GM18868 (cell line): Measurements from ENCODE around the gene PKM.
"Not testable (repeated sequence)": the region's sequence is repeated elsewhere in the genome, so short reads cannot be mapped to it uniquely, and the experiment has no call there.

ENCODE experiments used
- ATAC-seq: cut with Tn5 transposase; IDR thresholded peaks from one replicate; pipeline ENCODE4 v1.9.1; 2021; ENCODE audit warnings: mild to moderate bottlenecking, moderate library complexity; ENCODE audit not compliant: unreplicated experiment

PKM gene

DNA sequence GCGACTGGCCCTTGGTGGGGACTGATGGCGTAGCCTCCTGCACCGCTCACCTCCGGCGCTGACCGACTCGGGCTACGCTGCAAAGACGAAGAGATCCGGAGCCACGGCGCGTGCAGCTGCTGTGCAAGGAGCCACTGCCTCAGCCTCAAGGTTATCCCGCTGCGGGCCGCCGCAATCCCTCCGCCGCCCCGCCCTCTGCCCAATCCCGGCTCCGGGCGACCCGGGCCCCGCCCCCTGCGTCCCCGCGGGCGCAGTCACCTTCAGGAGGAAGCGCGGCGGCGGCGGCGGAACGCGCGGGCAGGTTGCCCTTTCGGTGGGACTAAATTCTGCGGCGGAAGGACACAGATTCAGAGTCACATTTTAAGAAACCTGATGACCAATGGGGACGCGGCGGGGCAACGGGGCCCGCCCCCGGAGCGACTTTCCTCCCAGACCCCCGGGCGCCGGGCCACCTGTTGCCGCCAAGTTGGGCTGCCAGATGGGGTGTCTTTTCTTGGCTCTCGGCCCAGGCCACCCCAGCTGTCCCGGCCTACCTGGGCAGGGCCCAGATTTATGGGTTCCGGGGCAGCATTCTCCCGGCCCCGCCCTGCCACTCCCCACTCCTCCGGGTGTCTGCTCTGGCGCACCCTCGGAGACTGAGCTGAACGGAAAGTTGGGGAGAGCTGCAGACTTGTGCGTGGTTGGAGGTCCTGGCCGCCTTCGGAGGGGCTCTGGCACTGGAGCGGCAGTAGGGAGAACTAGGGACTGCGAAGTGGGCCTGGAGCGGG, at the start of gene PKM:
Gene PKM, minus strand, starts transcription at position 125 of the 767 bp plus-strand sequence. CDS start 12,093 bp downstream, outside the sequence.
- peak; percentile 36 for ATAC-seq

DNA sequence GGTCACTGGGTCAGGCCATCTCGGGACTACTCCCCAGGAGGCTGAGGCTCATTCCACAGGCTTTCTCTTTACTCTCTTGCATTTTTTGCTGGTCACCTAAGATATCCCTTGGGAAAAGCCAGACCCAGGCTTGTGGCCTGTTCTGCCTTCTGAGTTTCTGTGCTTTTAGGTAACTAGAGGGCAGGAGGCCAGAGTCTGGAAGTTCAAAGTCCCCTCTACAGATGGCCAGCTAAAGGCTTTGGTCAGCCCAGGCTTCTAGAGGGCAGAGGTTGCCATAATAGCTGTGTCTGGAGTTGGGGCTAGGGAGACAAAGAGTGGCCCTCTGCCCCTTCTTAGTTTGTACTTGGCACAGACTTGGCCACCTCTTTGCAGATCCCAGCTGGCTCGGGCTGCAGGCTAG, 49.8 kb upstream of the PKM start:
- ATAC-seq, result no peak

DNA sequence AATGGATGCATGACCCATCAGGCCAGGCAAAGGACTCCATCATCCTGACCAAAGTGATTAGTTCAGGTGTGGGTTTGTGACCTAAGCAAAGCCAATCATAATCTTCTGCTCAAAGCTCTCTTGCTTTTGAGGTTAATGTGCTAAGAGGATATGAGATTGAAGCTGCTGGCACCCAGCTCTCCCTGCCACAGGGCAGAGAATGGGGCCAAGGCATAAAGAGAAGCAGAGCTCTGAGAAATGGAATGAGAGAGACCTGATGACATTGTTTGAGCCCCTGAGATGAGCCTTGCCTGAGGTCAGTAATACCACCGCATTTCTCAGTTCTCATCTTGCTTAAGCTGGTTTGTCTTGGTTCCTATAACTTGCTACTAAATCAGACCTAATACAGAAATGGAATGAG, 47.7 kb upstream of the PKM start:
- no peak for ATAC-seq

DNA sequence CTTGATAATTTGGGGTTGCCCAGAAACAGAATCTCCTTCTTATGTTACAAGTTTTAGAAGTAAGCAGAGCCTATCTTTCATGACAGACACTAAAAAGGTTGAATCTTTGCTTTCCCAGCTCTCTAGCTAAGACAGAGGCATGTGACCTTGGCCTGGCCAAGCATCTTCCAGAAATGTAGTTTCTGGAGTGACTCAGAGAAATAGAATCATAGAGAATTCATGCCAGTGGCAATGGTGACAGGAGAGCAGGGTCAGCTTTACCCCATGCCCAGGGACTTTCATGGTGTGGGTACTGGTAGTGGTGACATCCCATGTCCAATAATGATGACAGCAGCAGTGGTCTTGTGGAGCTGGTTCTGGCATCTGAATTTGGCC, 45.3 kb upstream of the PKM start:
- no peak for ATAC-seq

DNA sequence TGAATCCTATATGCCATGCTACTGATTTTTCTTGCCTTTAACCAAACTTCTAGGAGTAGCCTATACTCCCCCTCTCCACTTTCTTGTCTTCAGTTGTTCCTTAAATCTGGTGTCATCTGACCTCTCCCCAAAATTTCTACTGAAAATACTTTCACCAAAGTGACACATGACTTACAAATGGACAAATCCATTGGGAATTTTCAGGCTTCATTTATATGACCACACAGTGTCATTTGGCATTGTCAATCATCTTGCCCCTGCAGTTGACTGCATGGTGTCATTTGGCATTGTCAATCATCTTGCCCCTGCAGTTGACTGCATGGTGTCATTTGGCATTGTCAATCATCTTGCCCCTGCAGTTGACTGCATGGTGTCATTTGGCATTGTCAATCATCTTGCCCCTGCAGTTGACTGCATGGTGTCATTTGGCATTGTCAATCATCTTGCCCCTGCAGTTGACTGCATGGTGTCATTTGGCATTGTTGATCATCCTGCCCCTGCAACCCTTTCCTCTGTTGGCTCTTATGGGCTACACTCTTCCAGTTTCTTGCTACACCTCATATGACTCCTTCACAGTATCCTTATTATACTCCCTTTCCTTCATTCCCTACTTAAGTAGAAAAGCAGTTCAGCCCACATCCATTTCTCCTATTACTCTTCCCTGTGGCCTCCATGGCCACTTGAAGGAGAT, 44.8 kb upstream of the PKM start:
- ATAC-seq, result not testable (repeated sequence)

DNA sequence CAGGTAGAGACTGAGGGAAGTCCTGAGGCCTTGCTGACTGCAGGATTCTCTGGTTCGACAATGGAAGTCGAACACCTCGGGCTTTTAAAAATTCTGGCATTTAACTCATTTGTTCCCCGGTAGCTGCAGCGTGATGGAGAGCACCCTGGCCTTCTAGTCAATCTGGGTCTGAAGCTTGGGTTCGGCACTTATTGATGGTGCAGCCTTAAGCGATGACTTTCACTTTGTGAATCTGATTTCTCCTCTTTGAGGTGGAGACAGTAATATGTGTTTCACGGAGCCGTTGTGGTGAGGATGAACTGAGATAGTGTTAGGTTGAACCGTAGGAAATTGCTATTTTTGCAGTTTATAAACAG, 42.0 kb upstream of the PKM start:
- no peak for ATAC-seq

DNA sequence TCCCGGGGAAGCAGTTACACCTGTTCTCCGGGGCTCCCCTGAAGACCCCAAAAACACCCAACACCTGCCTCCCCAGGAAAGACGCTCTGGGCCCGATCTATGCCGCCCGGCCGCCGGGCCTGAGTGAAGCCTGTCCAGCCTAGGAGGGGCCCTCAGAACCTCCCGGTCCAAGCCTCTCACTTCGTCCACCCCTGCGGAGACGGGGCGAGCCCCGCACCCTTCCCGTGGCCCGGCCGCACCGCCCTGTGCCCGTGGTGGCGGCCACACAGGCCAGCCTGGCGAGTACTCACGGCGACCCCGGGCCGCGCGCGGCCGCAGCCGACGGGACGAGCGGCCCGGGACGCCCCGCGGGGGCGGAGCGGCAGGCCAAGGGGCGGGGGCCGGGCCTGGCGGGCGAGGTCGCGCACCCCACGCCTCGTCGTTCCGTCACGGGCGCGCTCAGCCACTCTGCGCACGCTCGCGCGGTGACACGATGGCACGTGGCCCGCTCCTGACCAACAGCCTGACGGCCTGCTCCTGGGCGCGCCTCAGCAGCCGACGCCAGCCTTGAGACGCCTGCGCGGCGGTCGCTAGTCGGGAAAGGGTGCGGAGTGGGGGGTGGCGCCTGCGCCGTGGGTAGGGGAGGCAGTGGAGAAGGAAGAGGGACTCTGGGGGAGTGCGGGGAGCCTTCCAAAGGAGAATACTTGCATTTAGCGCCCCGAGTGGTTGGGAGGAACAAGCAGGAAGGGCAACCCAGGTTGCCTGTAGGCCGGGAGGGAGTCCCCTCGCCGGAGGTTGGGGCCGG, 41.4 kb upstream of the PKM start, which contains the start of gene PARP6:
Gene PARP6, minus strand, starts transcription at position 342 of the 784 bp plus-strand sequence. CDS start 5,077 bp downstream, outside the sequence.
- peak; percentile 94 for ATAC-seq

DNA sequence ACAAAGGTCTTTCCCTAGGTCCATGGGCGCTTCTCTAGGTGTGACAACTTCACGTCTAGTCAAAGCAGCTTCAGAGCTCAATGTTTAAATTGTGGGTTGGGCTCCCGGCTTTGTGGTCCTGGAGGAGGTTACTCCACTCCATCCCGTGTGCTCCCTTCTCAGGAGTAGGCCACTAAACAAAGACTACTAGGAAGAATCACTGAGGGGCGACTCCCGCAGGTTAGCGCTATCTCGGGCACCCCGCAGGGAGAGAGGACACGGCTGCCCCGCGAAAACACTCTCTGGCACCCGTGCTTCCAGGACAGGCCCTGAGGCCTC, 40.9 kb upstream of the PKM start:
- ATAC-seq, result no peak

DNA sequence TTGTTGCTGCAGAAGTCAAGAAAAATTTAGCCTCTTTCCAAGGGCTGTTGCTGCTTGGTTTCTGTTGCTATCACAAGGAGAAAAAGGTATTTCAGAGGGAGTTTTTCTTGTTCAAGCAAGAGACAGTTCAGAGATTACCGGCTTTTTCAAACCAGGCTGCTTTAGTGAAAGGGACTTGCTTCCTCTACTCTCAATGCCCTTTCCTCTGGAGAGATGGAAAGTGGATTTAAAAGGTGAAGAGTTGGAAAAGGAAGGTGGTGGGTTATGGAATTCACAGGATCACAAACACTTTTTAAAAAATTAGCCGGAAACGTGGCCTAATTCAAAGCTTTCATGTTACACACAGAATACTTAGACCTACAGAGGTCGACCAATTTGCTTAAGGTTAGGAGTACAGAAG, 40.2 kb upstream of the PKM start:
- ATAC-seq, result no peak

DNA sequence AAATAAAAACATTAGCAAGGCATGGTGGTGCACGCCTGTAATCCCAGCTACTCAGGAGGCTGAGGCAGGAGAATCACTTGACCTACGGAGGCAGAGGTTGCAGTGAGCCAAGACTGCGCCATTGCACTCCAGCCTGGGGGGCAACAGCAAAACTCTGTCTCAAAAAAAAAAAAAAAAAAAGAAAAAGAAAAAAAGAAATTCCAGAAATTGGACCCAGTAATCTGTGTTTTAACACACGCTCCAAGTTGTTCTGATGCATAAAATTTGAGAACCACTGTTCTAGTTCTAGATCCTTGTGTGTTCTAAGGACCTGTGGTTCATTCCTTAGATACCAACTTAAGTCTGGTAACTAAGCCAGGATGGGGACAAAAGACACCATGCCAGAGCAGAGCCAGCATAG, 38.7 kb upstream of the PKM start:
- ATAC-seq, result no peak

DNA sequence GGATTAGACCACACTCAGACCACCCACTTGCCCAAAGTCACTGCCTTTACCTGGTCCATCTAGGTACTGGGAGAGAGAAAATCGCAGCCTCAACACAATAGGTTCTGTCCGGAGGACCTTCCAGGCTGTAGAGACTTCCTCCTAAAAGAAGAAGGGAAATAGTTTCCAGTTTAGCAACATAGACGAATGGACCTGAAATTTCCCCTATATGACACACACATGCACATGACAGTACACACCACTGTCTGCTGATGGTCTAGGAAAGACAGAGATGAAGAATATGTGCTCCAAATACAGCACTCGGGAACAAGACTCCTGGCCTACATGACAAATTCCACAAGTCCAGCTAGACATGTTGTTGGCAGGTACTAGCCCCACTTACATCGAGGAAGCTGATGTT, 34.0 kb upstream of the PKM start:
- ATAC-seq, result no peak

DNA sequence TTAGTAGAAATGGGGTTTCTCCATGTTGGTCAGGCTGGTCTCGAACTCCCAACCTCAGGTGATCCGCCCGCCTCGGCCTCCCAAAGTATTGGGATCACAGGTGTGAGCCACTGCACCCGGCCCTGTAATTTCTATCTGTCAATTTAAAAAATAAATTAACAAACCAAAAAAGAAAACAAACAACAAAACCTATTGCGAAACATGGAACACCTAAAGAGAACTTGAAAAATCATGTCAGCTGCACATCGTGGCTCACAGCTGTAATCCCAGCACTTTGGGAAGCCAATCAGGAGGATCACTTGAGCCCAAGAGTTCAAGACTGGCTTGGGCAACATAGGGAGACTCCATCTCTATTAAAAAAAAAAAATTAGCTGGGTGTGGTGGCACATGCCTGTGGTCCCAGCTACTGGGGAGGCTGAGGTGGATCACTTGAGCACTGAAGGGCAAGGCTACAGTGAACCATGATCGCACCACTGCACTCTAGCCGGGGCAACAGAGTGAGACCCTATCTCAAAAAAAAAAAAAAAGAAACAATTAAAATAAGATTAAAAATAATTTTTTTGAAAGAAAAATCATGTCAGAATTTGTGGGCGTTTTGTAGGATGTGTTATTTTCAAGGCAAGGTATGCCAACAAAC, 21.8 kb upstream of the PKM start:
- no peak for ATAC-seq

DNA sequence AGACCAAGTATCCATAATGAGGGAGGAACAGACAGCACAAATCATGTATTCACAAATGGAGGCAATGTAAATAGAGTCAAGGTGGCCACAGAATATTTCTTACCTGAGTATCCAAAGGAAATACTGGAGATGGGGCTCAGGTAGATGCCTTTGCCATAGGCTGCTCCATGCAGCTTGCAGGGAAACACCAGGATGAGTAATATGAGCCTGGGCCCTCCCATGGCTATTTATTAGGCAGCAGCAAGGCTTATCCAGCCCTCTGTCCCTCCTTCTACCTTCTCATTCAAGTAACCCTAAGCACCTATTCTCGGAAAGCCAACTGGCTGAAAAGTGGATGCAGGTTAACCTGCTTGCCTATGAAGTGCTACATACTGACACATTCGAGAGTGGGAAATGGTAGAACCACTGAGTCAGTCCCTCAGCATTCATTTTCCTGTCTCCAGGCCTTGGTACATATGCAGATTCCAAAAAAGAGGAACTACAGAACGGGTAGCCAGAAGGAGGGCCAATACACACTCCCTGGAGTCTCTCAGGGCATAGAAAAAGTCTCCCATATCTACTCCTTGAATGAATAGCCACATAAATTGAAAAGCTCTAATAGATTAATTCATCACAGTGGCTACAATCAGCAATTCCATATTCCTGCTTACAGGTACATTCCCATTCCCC, 18.3 kb upstream of the PKM start:
- ATAC-seq, result no peak

DNA sequence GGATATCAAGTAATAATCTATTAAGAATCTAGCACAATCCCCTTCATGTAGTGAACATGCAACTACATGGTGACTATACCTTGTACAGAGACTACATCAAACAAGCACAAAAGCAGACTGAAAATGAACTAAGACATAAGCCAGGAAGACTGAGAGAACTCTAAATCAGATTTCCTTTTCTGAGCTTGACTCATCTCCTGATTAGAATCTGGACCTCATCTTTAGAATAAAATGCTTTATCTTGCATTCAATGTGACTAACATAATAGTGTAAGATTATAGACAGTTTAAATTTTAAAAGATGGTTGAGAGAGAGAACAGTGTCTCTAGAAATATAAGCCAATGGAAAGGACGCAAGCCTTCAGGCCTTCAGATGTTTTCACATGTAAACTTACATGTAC, 17.5 kb upstream of the PKM start:
- no peak for ATAC-seq

DNA sequence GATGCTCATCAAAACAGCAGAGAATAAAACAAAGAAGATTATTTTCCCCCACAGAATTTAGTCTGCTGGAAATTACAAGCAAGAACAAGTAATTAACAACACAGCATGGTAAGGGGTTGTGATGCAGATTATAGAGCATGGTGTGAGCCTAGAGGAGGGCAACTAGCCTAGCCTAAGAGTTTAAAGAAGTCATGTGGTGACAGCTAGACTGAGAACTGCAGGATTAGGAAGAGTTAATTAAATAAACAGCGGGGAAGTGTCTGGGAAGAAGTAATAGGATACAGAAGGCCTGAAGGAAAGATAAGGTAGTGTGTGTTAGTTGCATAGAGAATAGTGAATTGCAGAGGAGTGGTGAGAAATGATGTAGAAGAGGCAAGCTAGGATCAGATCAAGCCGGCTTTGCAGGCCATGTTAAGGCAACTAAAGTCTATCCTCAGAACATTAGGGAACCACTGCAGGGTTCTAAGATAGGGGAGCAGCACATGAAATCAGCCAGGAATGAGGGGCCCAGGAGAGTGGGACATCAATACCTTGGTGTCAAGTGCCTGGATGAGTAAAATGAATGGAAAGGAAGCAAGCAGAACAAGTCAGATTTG, 11.9 kb upstream of the PKM start:
- ATAC-seq, result no peak

DNA sequence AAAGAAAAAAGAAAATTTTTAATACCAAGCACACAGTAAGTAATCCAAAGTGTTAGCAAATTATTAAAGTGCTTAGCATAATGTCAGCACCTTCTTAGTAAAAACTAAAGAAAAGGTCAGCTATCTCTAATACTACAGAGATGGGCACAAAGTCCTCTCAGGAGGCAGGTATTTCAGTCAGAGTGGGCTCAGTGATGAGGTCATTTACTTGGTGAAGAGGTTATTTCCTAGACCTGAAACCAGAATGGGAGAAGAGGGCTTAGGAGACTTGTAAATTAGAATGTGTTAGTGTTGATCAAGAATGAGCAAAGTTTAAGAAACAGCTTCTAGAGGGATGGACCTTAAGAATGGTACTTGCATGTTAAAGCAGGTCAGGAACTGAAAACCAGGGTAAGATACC, 8.7 kb upstream of the PKM start:
- no peak for ATAC-seq

DNA sequence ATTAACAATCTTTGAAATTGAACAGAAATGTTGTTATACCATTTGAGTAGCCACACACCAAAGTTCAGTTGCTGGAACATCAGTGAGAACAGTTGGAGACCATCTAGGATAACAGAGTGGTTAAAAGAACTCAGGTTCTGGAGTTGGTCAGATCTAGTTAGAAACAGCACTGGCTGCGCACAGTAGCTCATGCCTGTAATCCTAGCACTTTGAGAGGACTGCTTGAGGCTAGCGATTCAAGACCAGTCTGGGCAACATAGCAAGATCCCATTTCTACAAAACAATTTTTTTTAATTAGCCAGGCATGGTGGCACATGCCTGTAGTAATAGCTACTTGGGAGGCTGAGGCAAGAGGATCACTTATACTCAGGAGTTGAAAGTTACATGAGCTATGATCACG, 7.6 kb upstream of the PKM start:
- ATAC-seq, result no peak

DNA sequence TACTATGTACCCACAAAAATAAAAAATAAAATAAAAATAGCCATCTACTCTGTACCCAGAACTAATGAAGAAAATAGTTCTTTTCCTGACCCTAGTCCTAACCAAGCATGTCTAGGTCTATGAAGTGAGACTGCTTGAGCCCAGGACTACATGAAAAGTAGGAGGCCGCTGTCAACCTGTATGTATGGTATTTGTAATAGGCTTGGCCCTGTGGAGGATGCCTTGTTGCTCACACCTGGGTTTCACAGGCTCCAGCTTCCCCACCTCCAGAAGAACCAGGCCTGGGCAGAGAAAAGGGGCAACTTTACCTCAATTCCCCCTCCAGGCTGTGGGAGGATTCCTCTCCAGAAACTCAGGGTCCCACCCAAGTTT, 6.8 kb upstream of the PKM start:
- no peak for ATAC-seq

DNA sequence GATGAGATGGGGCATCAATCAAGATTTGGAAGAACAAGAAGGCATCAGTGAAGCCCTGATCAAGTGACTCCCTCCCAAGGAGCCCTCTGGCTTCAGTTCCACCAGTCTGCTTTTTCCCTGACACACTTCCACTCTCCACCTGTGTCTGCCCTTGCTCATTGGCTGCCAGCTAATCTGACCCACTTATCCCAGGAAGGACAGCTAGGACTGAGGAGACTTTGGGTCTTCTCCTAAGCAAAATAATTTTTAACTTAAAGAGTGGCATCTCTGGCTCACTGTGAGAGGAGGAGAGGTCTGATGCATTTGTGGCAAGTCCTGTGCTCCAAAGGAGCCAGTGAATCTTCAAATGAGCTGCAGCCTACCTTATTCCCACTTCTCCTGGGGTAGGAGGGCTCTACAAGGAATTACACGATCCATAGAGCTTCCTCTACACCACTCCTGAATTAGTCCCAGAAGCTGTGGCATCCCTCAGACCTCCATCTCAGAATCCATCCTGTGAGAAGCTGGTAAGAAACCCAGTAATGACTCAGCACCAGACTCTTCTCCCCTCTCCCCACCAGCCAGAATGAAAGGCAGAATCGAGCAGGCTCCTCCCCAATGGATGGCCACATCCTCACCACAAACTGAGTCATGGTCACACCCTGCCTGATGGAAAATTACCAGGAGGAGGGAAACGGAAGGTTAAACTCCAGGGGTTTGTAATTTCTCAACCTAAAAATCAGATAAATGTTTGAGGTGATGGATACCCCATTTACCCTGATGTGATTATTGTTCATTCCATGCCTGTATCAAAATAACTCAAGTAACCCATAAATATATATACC, 6.3 kb upstream of the PKM start:
- ATAC-seq, result peak; percentile 69
